OCI-LY7 (cell line): ENCODE results near the gene CHCHD6. TPM values are rescaled to one million over a fixed set of nuclear protein-coding genes. Genes with fewer than 3 reads are reported as not detected.

ENCODE experiments used
- BruUV-seq: library from RNA; stranded (reverse); fragments of 400-500 nt; replicated peaks from 2 replicates; lab custom pipeline; 2021; lab: Mats Ljungman, UMichigan
- CTCF ChIA-PET: fragments of 300-600 bp; sonication (Branson Sonifier 250); formaldehyde crosslinking; loops from one replicate; lab custom pipeline; 2022; ENCODE audit warnings: antibody characterized with exemption; ENCODE audit not compliant: unreplicated experiment; lab: Charles Lee
- POLR2A ChIA-PET: fragments of 300-600 bp; sonication (Branson Sonifier 250); formaldehyde crosslinking; loops from one replicate; lab custom pipeline; 2022; ENCODE audit warnings: antibody characterized with exemption; lab: Charles Lee
- DNase-seq: peaks from one replicate; pipeline ENCODE4 v3.0.0-alpha.2; 2015; ENCODE audit warnings: low spot score
- H2AFZ ChIP-seq: fragments of 200-600 bp; sonication (generic), shearing (Covaris generic); 2 replicates; pipeline ENCODE4 v1.6.1; 2014; ENCODE audit warnings: mild to moderate bottlenecking, antibody characterized with exemption, low read length, moderate library complexity
- H3K27ac ChIP-seq: fragments of 200-600 bp; sonication (generic); 2 replicates; pipeline ENCODE4 v1.5.1; 2014; ENCODE audit warnings: mixed run types, low read depth, mild to moderate bottlenecking, moderate library complexity, low read length, inconsistent platforms; ENCODE audit not compliant: poor library complexity, severe bottlenecking
- H3K36me3 ChIP-seq: fragments of 200-600 bp; sonication (generic); 2 replicates; pipeline ENCODE4 v1.6.1; 2014; ENCODE audit warnings: mild to moderate bottlenecking, antibody characterized with exemption, low read length, moderate library complexity, mixed read lengths; ENCODE audit not compliant: insufficient read depth
- H3K4me1 ChIP-seq: fragments of 200-600 bp; sonication (generic); 2 replicates; pipeline ENCODE4 v1.5.1; 2014; ENCODE audit warnings: mild to moderate bottlenecking, low read length; ENCODE audit not compliant: insufficient read depth, poor library complexity, severe bottlenecking
- H3K4me2 ChIP-seq: fragments of 200-600 bp; sonication (generic); 2 replicates; pipeline ENCODE4 v1.6.1; 2014; ENCODE audit warnings: mild to moderate bottlenecking, low read length
- H3K4me3 ChIP-seq: fragments of 200-600 bp; sonication (generic); 2 replicates; pipeline ENCODE4 v1.5.1; 2014; ENCODE audit warnings: mild to moderate bottlenecking, low read depth, low read length; ENCODE audit not compliant: poor library complexity, severe bottlenecking
- H3K79me2 ChIP-seq: fragments of 200-600 bp; sonication (generic); 2 replicates; pipeline ENCODE4 v1.6.1; 2016; ENCODE audit warnings: low read depth, mild to moderate bottlenecking, low read length, moderate library complexity, mixed read lengths; ENCODE audit not compliant: insufficient read depth
- H3K9me2 ChIP-seq: fragments of 200-600 bp; sonication (generic); 2 replicates; pipeline ENCODE4 v1.6.1; 2016; ENCODE audit warnings: mild to moderate bottlenecking, low read length, mixed read lengths; ENCODE audit not compliant: insufficient read depth
- H3K9me3 ChIP-seq: fragments of 200-600 bp; sonication (generic); 2 replicates; pipeline ENCODE4 v1.6.1; 2014; ENCODE audit warnings: mild to moderate bottlenecking, mixed run types, low read length, mixed read lengths
- H4K20me1 ChIP-seq: fragments of 200-600 bp; sonication (generic); 2 replicates; pipeline ENCODE4 v1.6.1; 2014; ENCODE audit warnings: mild to moderate bottlenecking, antibody characterized with exemption, low read length, moderate library complexity, mixed read lengths; ENCODE audit not compliant: insufficient read depth
- CTCF ChIP-seq: fragments of 200-600 bp; sonication (generic); conservative IDR thresholded peaks from 2 replicates; pipeline ENCODE4 v1.5.1; 2014; ENCODE audit warnings: mild to moderate bottlenecking, antibody characterized with exemption, low read length, moderate library complexity, mixed read lengths
- EZH2phosphoT487 ChIP-seq: fragments of 200-600 bp; sonication (generic); IDR thresholded peaks from 2 replicates; pipeline ENCODE4 v1.6.1; 2018; ENCODE audit warnings: low read depth, borderline replicate concordance, mild to moderate bottlenecking, mixed run types, antibody characterized with exemption, low read length, moderate library complexity, mixed read lengths
- intact Hi-C: fragments of 100-400 bp; cut with micrococcal nuclease; formaldehyde crosslinking; loops from one replicate; pipeline ENCODE4 v1.10.0; 2022; ENCODE audit not compliant: unreplicated experiment
- total RNA-seq, 2 experiments: library from RNA; depleted of rRNA in 1 of 2; stranded (reverse); fragments of >200 nt in 1 of 2; shearing (Covaris generic) in 1 of 2; gene quantifications; 2 replicates each; pipeline ENCODE4 v1.2.3, GENCODE V29; 2014 to 2022

The CHCHD6 gene
- total RNA-seq, 2 experiments from 2014 or later: 14.7 to 21.2 TPM

GRCh38 chr3:126835472-126836219 lies 131.6 kb downstream of the CHCHD6 start:
- Histone ChIP-seq H3K36me3 (no peaks in the 10 kb centered on the region), H3K4me1 (no peaks in the 10 kb centered on the region), H3K79me2 (no peaks in the 10 kb centered on the region), H2AFZ (no peak overlapping the region), H3K9me2 (no peaks in the 10 kb centered on the region), H3K4me3 (no peak overlapping the region), H3K4me2 (no peak overlapping the region), H3K27ac (no peak overlapping the region), H4K20me1 (no peaks in the 10 kb centered on the region), H3K9me3 (no peaks in the 10 kb centered on the region)
- TF ChIP-seq EZH2phosphoT487: no peak
- no peak for TF ChIP-seq CTCF
- no peak for DNase-seq
- CTCF ChIA-PET: no interaction called here
- no TSS peak for BruUV-seq
- POLR2A ChIA-PET: interaction anchor here (0.7 to 0.9 kb wide), 2 partner anchors 10 to 1421 kb away, joined by 3 read pairs; no protein-coding TSS in a partner anchor
- intact Hi-C loops: no loop called here

- Histone ChIP-seq H4K20me1 (no peaks in the 10 kb centered on the region), H3K36me3 (no peaks in the 10 kb centered on the region), H3K4me2 (no peak overlapping the region), H3K79me2 (no peaks in the 10 kb centered on the region), H3K4me1 (no peaks in the 10 kb centered on the region), H3K27ac (no peak overlapping the region), H3K9me2 (no peaks in the 10 kb centered on the region), H3K9me3 (no peaks in the 10 kb centered on the region), H2AFZ (no peak overlapping the region), H3K4me3 (no peak overlapping the region)
- no peak for DNase-seq
- intact Hi-C loops: no loop called here
- BruUV-seq: no TSS peak
- ChIA-PET POLR2A (no interaction called here), CTCF (no interaction called here)
- TF ChIP-seq CTCF (no peak), EZH2phosphoT487 (no peak)
These were observed 132.3 kb downstream of the CHCHD6 start for GRCh38 chr3:126836220-126836860.

GRCh38 chr3:126837773-126838172 lies 133.7 kb downstream of the CHCHD6 start:
- no peaks in the 10 kb centered on the region for H3K36me3 ChIP-seq
- BruUV-seq: no TSS peak
- no peak overlapping the region for H3K27ac ChIP-seq
- H3K4me2 ChIP-seq: no peak overlapping the region
- H3K4me1 ChIP-seq: no peaks in the 10 kb centered on the region
- no peaks in the 10 kb centered on the region for H3K9me2 ChIP-seq
- TF ChIP-seq CTCF: no peak
- TF ChIP-seq EZH2phosphoT487: no peak
- intact Hi-C loops: no loop called here
- H3K79me2 ChIP-seq: no peaks in the 10 kb centered on the region
- POLR2A ChIA-PET: interaction anchor here (0.6 kb wide), 1 partner anchor 192 kb away, joined by 3 read pairs; no protein-coding TSS in a partner anchor
- CTCF ChIA-PET: no interaction called here
- no peak overlapping the region for H2AFZ ChIP-seq
- no peak for DNase-seq
- H4K20me1 ChIP-seq: no peaks in the 10 kb centered on the region
- no peak overlapping the region for H3K4me3 ChIP-seq
- no peaks in the 10 kb centered on the region for H3K9me3 ChIP-seq
